SK-N-SH (cell line): Measurements from ENCODE around the gene GALNTL6. TPM values are rescaled to one million over a fixed set of nuclear protein-coding genes. Genes with fewer than 3 reads are reported as not detected.

Experiments
- CTCF ChIA-PET: fragments of 300-600, 350-600 bp; formaldehyde crosslinking; extraction: SDS; loops from one replicate; lab custom pipeline; 2021; lab: Yijun Ruan, JAX
- POLR2A ChIA-PET: fragments of 350-600 bp; sonication (Branson Sonifier 250); formaldehyde crosslinking; extraction: SDS; loops from one replicate; lab custom pipeline; 2020; ENCODE audit warnings: antibody characterized with exemption, inconsistent platforms; lab: Yijun Ruan, JAX
- DNase-seq: peaks from one replicate; pipeline ENCODE4 v3.0.0; 2012
- H2AFZ ChIP-seq: fragments of 200-600 bp; sonication (generic); 2 replicates; pipeline ENCODE4 v1.8.1; 2016; ENCODE audit warnings: antibody characterized with exemption, mild to moderate bottlenecking, low read depth
- H3F3A ChIP-seq: fragments of 200-600 bp; sonication (generic); replicated peaks from 2 replicates; pipeline ENCODE3; 2016; ENCODE audit warnings: antibody characterized with exemption, mild to moderate bottlenecking; ENCODE audit not compliant: insufficient read depth
- H3K27ac ChIP-seq, 2 experiments: fragments of 200-500 bp in 1 of 2; fragments of 200-600 bp in 1 of 2; sonication (Bioruptor generic) in 1 of 2; sonication (generic), shearing (Covaris generic) in 1 of 2; 2 replicates each; pipeline versions ENCODE4 v1.5.1 to v1.6.1; 2014 to 2016; ENCODE audit warnings: low read depth in 2 of 2, inconsistent platforms in 1 of 2, low read length in 1 of 2, mild to moderate bottlenecking in 1 of 2, mixed read lengths in 1 of 2
- H3K27me3 ChIP-seq: fragments of 200-600 bp; sonication (generic), shearing (Covaris generic); 2 replicates; pipeline ENCODE4 v1.6.1; 2016; ENCODE audit warnings: mixed run types; ENCODE audit not compliant: insufficient read depth
- H3K36me3 ChIP-seq, 2 experiments: fragments of 200-500 bp in 1 of 2; fragments of 200-600 bp in 1 of 2; sonication (Bioruptor generic) in 1 of 2; sonication (generic) in 1 of 2; replicated peaks in 1 of 2; 2 replicates each; pipeline versions ENCODE3 to v1.5.1; 2014 to 2016; ENCODE audit warnings: low read length in 1 of 2, mild to moderate bottlenecking in 1 of 2; ENCODE audit not compliant: insufficient read depth in 2 of 2, control insufficient read depth in 1 of 2
- H3K4me1 ChIP-seq, 2 experiments: fragments of 200-500 bp in 1 of 2; fragments of 200-600 bp in 1 of 2; sonication (Bioruptor generic) in 1 of 2; sonication (generic), shearing (Covaris generic) in 1 of 2; 2 replicates each; pipeline versions ENCODE4 v1.5.1 to v1.6.1; 2014 to 2016; ENCODE audit warnings: low read depth in 1 of 2, low read length in 1 of 2, mixed run types in 1 of 2; ENCODE audit not compliant: insufficient read depth in 2 of 2, control insufficient read depth in 1 of 2
- H3K4me2 ChIP-seq: fragments of 200-600 bp; sonication (generic), shearing (Covaris generic); 2 replicates; pipeline ENCODE4 v1.6.1; 2017; ENCODE audit warnings: mixed run types
- H3K4me3 ChIP-seq, 2 experiments: fragments of 200-500 bp in 1 of 2; fragments of 200-600 bp in 1 of 2; sonication (Bioruptor generic) in 1 of 2; sonication (generic), shearing (Covaris generic) in 1 of 2; 2 replicates each; pipeline versions ENCODE4 v1.5.1 to v1.8.1; 2014 to 2016; ENCODE audit warnings: low read depth in 2 of 2, inconsistent platforms in 1 of 2, low read length in 1 of 2, mild to moderate bottlenecking in 1 of 2, mixed read lengths in 1 of 2, moderate library complexity in 1 of 2
- H3K79me2 ChIP-seq: fragments of 200-600 bp; sonication (generic); 2 replicates; pipeline ENCODE4 v1.8.1; 2017; ENCODE audit warnings: mild to moderate bottlenecking; ENCODE audit not compliant: insufficient read depth
- H3K9ac ChIP-seq: fragments of 200-600 bp; sonication (generic); 2 replicates; pipeline ENCODE4 v1.6.1; 2017; ENCODE audit warnings: mixed run types
- H3K9me2 ChIP-seq: fragments of 200-600 bp; sonication (generic); 2 replicates; pipeline ENCODE4 v1.6.1; 2017; ENCODE audit warnings: mixed run types
- H3K9me3 ChIP-seq: fragments of 200-600 bp; sonication (generic); 2 replicates; pipeline ENCODE4 v1.6.1; 2017; ENCODE audit warnings: mixed run types, mild to moderate bottlenecking, moderate library complexity
- H4K20me1 ChIP-seq: fragments of 200-600 bp; sonication (generic); 2 replicates; pipeline ENCODE4 v1.6.1; 2017; ENCODE audit warnings: mild to moderate bottlenecking, mixed run types; ENCODE audit not compliant: insufficient read depth
- EP300 ChIP-seq, 2 experiments: IDR thresholded peaks; 2 replicates each; pipeline versions ENCODE4 v1.4.0 to v1.6.1; 2012; ENCODE audit warnings: borderline replicate concordance in 1 of 2, low read depth in 1 of 2, low read length in 1 of 2
- EZH2phosphoT487 ChIP-seq: fragments of 200-600 bp; sonication (generic); IDR thresholded peaks from 2 replicates; pipeline ENCODE4 v1.6.1; 2017; ENCODE audit warnings: low read depth, mixed run types, mild to moderate bottlenecking, antibody characterized with exemption, moderate library complexity, borderline replicate concordance
- FOXM1 ChIP-seq: IDR thresholded peaks from 2 replicates; pipeline ENCODE4 v1.4.0; 2012; ENCODE audit warnings: low read depth, mild to moderate bottlenecking
- MAX ChIP-seq: IDR thresholded peaks from 2 replicates; pipeline ENCODE4 v1.4.0; 2012; ENCODE audit warnings: low read depth
- MEF2A ChIP-seq: IDR thresholded peaks from 2 replicates; pipeline ENCODE4 v1.4.0; 2012; ENCODE audit warnings: low read depth, borderline replicate concordance
- MXI1 ChIP-seq: IDR thresholded peaks from 2 replicates; pipeline ENCODE4 v1.6.1; 2012; ENCODE audit warnings: mild to moderate bottlenecking, low read depth, low read length, improper control_type of control experiment
- NRF1 ChIP-seq: IDR thresholded peaks from 2 replicates; pipeline ENCODE4 v1.6.1; 2012; ENCODE audit warnings: low read depth, mild to moderate bottlenecking, low read length
- RAD21 ChIP-seq: IDR thresholded peaks from 2 replicates; pipeline ENCODE4 v1.6.1; 2012; ENCODE audit warnings: mild to moderate bottlenecking, low read length
- RCOR1 ChIP-seq: fragments of 150-350 bp; IDR thresholded peaks from 2 replicates; pipeline ENCODE4 v1.6.1; 2017; ENCODE audit warnings: antibody characterized with exemption, low read length
- REST ChIP-seq: IDR thresholded peaks from 2 replicates; pipeline ENCODE4 v1.6.1; 2012; ENCODE audit warnings: mild to moderate bottlenecking, low read depth, low read length, moderate library complexity
- RXRA ChIP-seq: IDR thresholded peaks from 2 replicates; pipeline ENCODE4 v1.4.0; 2012; ENCODE audit warnings: low read depth, mild to moderate bottlenecking, borderline replicate concordance
- SIN3A ChIP-seq: IDR thresholded peaks from 2 replicates; pipeline ENCODE4 v1.6.1; 2012; ENCODE audit warnings: low read depth, mild to moderate bottlenecking, low read length, moderate library complexity, borderline replicate concordance
- TEAD4 ChIP-seq: IDR thresholded peaks from 2 replicates; pipeline ENCODE4 v1.4.0; 2012; ENCODE audit warnings: mild to moderate bottlenecking, borderline replicate concordance; ENCODE audit not compliant: insufficient read depth
- WGBS: methylation state at CpG from one replicate; pipeline ENCODE4 v1.1.6; 2017; ENCODE audit warnings: low lambda C conversion rate; 5-methylcytosine and 5-hydroxymethylcytosine counted together
- polyA plus RNA-seq, 3 experiments: library from polyadenylated mRNA; depleted of rRNA; stranded (reverse); fragments of >200 nt; gene quantifications; 2 replicates each; pipeline ENCODE4 v1.2.3, GENCODE V29; 2012
- TF ChIP-seq, protein P1 (sequence below): IDR thresholded peaks from 2 replicates; pipeline ENCODE4; 2012

Gene GALNTL6
- polyA plus RNA-seq, 1 of the 3 experiments (the other 2 are of a cell fraction), result 0.07 TPM

- Histone ChIP-seq H3K9me3 (no peaks in the 10 kb centered on the region), H2AFZ (no peak overlapping the region), H3K79me2 (no peaks in the 10 kb centered on the region), H3K27me3 (no peaks in the 10 kb centered on the region), H3K4me1 (no peaks in the 10 kb centered on the region; a peak in 2 of 4 replicates), H3K9me2 (no peaks in the 10 kb centered on the region), H3F3A (no peaks in the 10 kb centered on the region), H4K20me1 (no peaks in the 10 kb centered on the region), H3K27ac (no peak overlapping the region; a peak in 1 of 4 replicates), H3K9ac (no peak overlapping the region), H3K36me3 (no peaks in the 10 kb centered on the region), H3K4me2 (no peak overlapping the region), H3K4me3 (no peak overlapping the region)
- 70% methylated on average over 9 of the region's 9 CpGs for WGBS
- ChIA-PET CTCF (no interaction called here), POLR2A (no interaction called here)
- DNase-seq, result no peak
- TF ChIP-seq SIN3A (no peak), MXI1 (no peak), FOXM1 (no peak)
- TF ChIP-seq, protein P1, sequence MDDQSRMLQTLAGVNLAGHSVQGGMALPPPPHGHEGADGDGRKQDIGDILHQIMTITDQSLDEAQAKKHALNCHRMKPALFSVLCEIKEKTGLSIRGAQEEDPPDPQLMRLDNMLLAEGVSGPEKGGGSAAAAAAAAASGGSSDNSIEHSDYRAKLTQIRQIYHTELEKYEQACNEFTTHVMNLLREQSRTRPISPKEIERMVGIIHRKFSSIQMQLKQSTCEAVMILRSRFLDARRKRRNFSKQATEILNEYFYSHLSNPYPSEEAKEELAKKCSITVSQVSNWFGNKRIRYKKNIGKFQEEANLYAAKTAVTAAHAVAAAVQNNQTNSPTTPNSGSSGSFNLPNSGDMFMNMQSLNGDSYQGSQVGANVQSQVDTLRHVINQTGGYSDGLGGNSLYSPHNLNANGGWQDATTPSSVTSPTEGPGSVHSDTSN, result no peak
Measured at GRCh38 chr4:173051716-173052115, 1238.5 kb downstream of the GALNTL6 start.

DNA sequence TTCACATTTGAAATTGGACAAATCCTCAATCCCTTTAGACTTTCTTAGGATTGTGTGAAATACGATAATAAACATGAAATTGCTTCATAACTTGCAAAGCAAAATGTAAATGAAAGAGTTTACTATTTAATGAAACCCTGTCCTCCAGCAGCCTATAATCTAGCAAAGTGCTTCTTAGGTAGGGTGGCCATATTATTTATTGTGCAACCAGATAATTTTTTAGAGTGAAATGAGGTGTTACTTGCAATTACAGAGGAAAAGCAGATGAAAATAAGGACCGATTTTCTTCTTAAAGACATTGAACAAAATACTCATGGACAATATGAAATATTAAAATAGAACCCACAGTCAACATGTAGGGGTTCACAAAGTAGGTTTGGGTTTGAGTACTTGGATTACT is 1239.2 kb downstream of the GALNTL6 start:
- H4K20me1 ChIP-seq, result no peaks in the 10 kb centered on the region
- ChIA-PET CTCF (no interaction called here), POLR2A (no interaction called here)
- no peak for DNase-seq
- H3K4me1 ChIP-seq, result no peaks in the 10 kb centered on the region; a peak in 2 of 4 replicates
- H3K4me3 ChIP-seq, result no peak overlapping the region
- no peak overlapping the region for H3K9ac ChIP-seq
- 58% methylated on average over 2 of the region's 2 CpGs for WGBS
- H2AFZ ChIP-seq, result no peak overlapping the region
- no peaks in the 10 kb centered on the region for H3K9me3 ChIP-seq
- H3K27ac ChIP-seq, result no peak overlapping the region
- TF ChIP-seq MAX (no peak), FOXM1 (no peak), TEAD4 (no peak), MEF2A (no peak), RCOR1 (no peak)
- H3K79me2 ChIP-seq, result no peaks in the 10 kb centered on the region
- no peaks in the 10 kb centered on the region for H3F3A ChIP-seq
- no peaks in the 10 kb centered on the region for H3K9me2 ChIP-seq
- H3K36me3 ChIP-seq, result no peaks in the 10 kb centered on the region
- no peaks in the 10 kb centered on the region for H3K27me3 ChIP-seq
- H3K4me2 ChIP-seq, result no peak overlapping the region

DNA sequence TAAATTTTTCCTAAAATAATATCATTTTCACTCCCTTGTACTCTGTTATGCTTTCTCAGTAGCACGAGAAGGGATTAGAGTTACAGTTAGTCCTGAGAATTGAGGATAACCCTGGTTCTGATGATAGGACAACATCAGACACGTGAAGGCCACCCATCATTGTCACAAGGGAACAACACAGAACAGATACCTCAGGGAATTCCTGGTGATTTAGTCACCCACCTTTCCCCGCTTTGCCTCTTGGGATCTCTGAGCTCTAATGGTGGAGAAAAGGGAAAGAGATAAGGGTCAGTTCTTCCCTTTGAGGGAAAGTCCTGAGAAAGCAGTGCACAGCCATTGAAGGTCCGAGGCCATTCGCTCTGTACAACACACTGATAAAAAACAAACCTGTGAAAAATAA is 1243.1 kb downstream of the GALNTL6 start:
- Histone ChIP-seq H3K4me3 (no peak overlapping the region), H2AFZ (no peak overlapping the region), H3K79me2 (no peaks in the 10 kb centered on the region), H3K9ac (no peak overlapping the region), H4K20me1 (no peaks in the 10 kb centered on the region), H3K27me3 (no peaks in the 10 kb centered on the region), H3K4me1 (no peaks in the 10 kb centered on the region; a peak in 2 of 4 replicates), H3K36me3 (no peaks in the 10 kb centered on the region), H3K9me2 (no peaks in the 10 kb centered on the region), H3F3A (no peaks in the 10 kb centered on the region), H3K9me3 (no peaks in the 10 kb centered on the region), H3K4me2 (no peak overlapping the region), H3K27ac (no peak overlapping the region)
- TF ChIP-seq MAX, result no peak
- no peak for TF ChIP-seq REST
- no peak for TF ChIP-seq EZH2phosphoT487
- TF ChIP-seq RXRA, result no peak
- no peak for TF ChIP-seq EP300 (IDR thresholded peaks at IDR 0.05; ENCODE audit: borderline replicate concordance in 1 of 2, low read depth in 1 of 2, low read length in 1 of 2)
- TF ChIP-seq NRF1, result no peak
- TF ChIP-seq MEF2A, result no peak
- TF ChIP-seq RAD21, result no peak
- TF ChIP-seq, protein P1, result no peak
- ChIA-PET POLR2A (no interaction called here), CTCF (interaction anchor here (0.5 to 1.3 kb wide), 3 partner anchors 11 to 24 kb away, joined by 3 to 4 read pairs (median 4); no protein-coding TSS in a partner anchor)
- no peak for DNase-seq
- 69% methylated on average over 5 of the region's 5 CpGs for WGBS
